GM18505 (cell line): ENCODE results near the gene HOXB8.
A peak's percentile ranks its signal among the peaks of the same experiment; 100 is the strongest.

Experiments used
- ATAC-seq: cut with Tn5 transposase; IDR thresholded peaks from one replicate; pipeline ENCODE4 v1.9.1; 2021; ENCODE audit not compliant: unreplicated experiment
- POLR2A ChIP-seq: IDR thresholded peaks from 4 replicates; pipeline ENCODE4 v1.6.1; 2011; ENCODE audit warnings: borderline replicate concordance; ENCODE audit not compliant: insufficient read depth, insufficient read length; ENCODE audit errors: extremely low read depth

Gene HOXB8

GRCh38 chr17:48615963-48616716 is 1.0 kb upstream of the HOXB8 start:
- TF ChIP-seq POLR2A, result no peak
- ATAC-seq, result no peak

- TF ChIP-seq POLR2A, result no peak
- ATAC-seq, result no peak
Measured at GRCh38 chr17:48613862-48614694, 1.0 kb downstream of the HOXB8 start.

DNA sequence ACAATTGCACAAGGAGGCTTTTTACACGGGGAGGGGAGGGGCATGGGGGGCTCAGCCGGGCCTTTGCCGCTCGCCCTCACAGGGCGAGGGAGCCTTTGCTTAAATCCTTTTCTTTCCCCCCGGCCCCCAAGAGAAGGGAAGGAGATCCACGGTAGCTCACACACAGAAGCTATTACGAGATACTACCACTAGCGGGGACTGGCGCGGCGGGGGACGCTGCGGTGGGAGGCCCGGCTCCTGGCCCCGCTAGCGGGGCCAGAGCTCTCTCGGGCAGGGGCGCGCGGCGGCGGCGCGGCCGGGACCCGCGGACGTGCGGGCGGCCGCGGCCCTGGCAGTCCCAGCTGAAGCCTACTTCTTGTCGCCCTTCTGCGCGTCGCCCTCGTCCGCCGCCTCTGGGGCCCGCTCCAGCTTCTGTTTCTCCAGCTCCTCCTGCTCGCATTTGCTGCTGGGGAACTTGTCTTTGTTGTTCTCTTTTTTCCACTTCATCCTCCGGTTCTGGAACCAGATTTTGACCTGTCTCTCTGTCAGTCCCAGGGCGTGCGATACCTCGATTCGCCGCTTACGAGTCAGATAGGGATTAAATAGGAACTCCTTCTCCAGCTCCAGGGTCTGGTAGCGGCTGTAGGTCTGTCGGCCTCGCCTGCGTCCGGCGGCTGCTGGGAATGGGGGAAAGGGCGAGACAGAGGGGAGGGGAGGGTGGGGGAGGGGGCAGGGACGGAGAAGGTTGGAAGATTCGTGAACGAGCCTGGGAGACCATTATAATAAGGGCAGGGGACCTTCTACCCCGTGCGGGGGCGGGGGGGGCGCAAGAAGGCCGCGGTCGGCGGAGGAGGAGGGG is 2.0 kb downstream of the HOXB8 start:
- peak; percentile 42 for ATAC-seq

DNA sequence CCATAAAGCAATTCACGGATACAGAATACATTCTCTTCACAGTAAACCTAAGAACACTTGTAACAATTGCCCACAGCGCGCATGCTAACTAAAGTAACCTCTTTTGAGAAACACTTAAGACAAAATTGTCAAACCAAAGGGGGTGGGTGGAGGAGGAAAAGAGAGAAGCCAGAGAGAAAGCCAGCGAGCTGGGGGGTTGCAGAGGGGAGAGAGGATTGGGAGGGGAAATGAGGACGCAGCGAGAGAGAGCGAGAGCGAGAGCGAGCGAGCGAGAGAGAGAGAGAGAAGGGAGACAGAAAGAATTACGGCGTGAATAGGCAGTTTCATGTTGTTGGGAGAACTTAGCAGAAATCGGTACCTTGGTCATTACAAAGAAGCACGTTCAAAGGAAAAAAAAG is 2.6 kb downstream of the HOXB8 start:
- ATAC-seq, result no peak
- no peak for TF ChIP-seq POLR2A

More for the DNA sequence above, 2.0 kb downstream of the HOXB8 start:
- no peak for TF ChIP-seq POLR2A

GRCh38 chr17:48611681-48612455 is 3.2 kb downstream of the HOXB8 start:
- no peak for ATAC-seq
- no peak for TF ChIP-seq POLR2A

GRCh38 chr17:48611213-48611612 is 3.9 kb downstream of the HOXB8 start:
- no peak for ATAC-seq
- no peak for TF ChIP-seq POLR2A

DNA sequence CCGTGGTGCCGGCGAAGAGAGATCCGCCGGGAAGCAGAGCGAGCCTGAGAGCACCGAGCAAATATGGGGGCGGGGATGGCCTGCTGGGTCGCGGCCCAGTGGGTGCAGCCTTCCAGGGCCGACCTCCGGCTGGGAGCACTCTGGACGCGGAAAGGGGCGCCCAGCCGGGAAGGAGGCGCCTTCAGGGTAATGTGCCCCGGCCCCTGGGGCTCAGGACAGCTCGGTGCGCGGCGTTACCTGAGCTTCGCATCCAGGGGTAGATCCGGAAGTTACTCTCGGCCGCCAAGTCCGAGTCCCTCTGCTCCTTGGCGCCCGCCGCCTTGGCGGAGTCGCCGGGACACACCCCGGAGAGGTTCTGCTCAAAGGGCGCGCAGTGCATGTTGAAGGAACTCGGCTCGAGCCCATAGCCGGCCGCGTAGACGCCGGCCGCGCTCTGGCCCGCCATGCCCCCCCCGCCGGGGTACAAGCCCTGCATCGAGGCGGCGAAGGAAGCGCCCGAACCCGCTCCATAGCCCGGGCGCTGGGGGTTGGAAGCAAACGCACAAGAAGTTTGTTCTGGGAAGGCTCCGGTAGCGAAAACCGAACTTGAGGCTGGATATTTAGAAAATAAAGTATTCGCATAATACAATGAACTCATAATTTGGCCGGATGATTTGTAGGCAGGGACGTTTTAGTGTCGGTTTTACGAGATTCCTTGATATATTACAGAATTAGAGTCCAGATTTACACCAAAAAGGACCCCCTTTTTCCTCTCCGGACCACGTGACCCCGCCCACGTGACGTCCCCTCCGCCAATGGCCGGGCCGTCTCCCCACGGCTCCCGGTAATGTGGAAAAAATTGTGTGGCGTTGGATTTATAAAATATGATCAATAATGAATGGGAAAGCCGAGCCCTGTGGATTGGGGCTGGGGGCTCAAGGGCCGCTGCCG is 4.5 kb downstream of the HOXB8 start, which contains the start of gene HOXB7:
Gene HOXB7 (minus strand): TSS at position 736 of the 930 bp plus-strand sequence. CDS start 99 bp downstream, at position 637.
- no peak for ATAC-seq

DNA sequence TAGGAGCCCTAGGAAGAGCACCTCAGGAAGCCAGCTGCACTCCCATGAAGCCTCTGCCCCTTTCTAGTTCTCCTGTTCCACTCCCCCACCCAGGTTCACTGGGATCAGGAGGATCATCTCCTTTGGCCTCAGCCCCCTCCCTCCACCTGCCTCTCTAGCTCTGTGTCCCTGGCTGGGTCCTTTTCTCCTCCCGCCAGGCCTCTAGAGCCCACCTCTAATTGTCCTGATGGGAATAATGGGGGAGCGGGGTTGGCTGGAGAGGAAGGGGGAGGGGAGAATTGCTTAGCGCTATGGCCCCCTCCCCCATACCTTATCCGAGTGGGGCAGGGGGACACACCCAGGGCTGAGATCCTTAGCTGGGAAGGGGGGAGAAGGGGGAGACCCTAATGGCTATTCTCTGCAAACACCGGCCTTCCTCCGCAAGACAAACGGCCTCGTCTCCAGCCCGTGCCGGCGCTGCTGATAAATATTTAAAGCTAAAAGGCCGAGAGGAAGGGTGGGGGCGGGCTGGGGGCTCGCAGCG is 5.3 kb downstream of the HOXB8 start:
- ATAC-seq, result no peak
- TF ChIP-seq POLR2A, result no peak

More for the DNA sequence above, 4.5 kb downstream of the HOXB8 start, which contains the start of gene HOXB7:
- peak; percentile 52 for TF ChIP-seq POLR2A

DNA sequence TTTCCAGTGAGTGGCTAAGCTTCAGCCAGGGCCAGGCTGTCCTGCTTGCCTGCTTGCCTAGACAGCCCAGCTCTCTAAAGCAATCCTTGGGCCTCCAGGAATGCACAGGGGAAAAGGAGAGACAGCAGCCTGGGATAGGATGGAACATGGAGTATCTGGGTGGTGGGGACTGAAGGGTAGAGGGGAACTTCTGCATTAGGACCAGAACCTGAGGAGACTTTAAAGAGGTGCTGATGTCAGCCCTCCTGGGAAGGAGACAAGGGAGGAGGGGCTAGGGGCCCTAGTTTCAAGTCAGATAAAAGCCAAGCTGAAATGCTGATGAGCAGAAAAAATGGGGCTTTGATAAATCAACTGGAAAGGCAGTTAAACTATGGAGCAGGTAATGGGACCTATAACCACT is 6.1 kb downstream of the HOXB8 start:
- no peak for ATAC-seq
- no peak for TF ChIP-seq POLR2A

DNA sequence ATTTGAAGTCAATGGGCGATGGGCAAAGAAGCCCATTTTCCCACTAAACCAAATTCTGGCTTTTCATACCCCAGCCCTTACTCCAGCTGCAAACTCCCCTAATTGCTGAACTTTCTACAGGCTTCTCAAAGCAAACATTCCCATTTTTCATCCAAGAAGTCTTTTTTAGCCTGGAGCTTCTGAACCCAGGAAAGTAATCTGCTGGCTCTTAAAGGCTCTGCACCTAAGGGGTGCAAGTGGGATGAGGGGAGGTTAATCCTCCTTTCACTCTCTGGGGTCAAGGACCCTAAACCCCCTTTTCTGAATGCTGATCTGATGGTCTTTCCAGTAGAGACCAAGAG is 6.6 kb downstream of the HOXB8 start:
- TF ChIP-seq POLR2A, result no peak
- no peak for ATAC-seq

DNA sequence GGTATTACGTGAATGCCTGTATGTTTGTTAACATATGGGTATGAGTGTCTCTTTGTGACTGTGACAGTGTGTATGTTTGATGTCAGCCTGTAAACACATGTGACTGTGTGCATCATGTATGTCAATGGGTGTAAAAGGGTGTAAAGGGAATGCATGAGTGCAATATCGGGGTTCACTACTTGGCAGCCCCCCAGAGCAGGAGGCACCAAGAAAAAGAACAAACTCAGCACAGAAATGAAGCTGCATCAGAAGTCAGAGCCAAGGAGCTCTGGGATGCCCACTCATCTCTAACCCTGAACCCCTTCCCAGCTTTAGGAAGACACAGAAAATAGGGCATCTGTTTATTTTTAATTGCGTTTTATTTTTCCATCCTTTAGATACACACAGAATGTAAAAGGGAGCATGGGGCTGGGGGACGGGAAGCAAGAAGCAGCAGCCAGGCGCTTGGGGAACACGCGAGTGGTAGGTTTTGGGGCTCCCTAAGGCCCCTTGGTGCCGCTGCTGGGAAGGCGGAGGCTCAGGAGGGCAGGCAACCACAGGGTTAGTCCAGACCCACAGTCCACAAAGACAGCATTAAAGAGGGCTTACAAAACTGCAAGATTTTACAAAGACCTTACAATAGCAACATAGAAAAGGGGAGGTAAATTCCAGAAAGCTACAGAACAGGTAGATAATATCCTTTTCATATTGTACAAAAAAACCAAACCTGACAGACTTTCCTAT is 8.0 kb downstream of the HOXB8 start:
- TF ChIP-seq POLR2A, result no peak
- no peak for ATAC-seq
